Smooth muscle cell of the brain vasculature (primary cell): ENCODE data around the gene SDCCAG8.
A peak's percentile ranks its signal among the peaks of the same experiment; 100 is the strongest.

Source experiments
- DNase-seq: peaks from one replicate; pipeline ENCODE4 v3.0.0-alpha.2; 2012; ENCODE audit warnings: low read depth, low spot score

The SDCCAG8 gene

GRCh38 chr1:243254233-243254926 is 1.5 kb upstream of the SDCCAG8 start:
- DNase-seq, result no peak

DNA sequence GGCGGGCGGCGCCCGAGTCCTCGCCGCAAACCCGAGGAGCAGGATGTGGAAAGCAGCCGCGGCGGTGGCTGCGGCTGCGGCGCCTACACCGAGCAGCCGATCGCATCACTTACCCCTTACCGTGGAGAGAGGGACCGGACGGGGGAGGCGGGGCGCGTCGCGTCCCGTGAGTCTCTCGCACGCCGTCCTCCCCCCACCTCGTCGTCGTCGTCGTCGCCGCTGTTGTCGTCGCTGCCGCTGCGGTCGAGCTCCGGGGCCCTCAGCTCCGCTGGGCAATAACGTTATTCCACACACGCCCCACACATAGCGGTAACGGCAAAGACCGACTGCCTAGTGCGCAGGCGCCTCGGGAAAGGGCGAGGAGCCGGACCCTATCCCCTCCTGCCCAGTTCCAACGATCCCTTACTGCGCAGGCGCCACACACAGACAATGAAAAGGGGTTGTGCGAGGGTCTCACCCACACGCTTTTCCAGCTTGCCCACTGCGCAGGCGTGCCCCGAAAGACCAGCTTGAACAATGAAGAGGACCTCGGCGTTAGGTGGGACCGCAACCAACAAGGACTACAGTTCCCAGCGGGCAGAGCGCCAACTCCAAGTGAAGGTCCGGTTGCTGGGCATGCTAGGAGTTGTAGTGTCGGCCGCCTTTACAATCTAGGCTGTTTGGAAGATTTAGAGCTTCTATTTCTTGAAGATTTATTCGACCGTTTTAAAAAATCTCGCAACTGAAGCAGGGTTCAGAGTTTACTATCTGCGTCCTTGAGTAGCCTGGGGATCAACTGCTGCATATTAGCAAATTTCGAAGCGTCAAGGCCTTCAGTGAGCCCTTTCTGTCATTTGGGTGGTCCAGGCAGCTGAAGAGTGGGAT is 682 bp upstream of the SDCCAG8 start, which contains the start of gene CEP170:
Gene CEP170 (minus strand): TSS at position 355 of the 864 bp plus-strand sequence. CDS start 30,001 bp downstream, outside the sequence.
- DNase-seq, result peak; percentile 98

DNA sequence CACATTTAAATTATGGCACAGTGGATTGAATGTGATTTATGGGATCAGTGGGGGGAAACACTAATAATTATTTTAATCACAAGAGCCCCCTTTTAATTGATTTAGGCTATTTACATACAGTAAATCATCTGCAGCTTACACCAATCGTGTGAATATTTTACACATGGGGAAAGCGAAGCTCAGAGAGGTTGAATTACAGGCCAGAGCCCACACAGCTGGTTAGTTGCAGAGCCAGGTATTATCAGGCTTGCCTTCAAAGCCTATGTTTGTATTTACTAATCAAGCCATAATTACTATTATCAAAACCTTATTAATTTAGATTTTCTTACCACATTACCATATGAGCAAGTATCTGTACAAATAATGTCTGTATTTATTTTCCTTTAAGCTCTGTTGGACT is 749 bp downstream of the SDCCAG8 start:
- DNase-seq, result no peak

DNA sequence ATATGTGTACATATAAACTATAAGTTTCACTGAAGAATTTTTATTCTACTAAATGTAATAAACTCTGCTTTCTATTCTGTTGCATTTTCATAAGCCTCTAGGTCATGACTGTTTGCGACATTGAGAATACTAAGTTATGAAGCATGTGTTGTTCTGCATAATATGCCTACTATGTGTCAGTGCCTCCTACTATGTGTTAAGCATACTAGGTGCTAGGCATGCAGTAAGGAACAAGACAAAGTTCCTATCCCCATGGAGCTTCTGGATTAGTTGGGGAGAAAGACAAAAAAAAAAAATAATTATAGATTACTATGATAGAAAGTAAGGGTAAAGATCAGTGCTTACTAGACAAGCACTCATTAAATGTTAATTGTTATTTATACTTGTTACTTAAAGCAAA is 1.3 kb downstream of the SDCCAG8 start:
- no peak for DNase-seq

DNA sequence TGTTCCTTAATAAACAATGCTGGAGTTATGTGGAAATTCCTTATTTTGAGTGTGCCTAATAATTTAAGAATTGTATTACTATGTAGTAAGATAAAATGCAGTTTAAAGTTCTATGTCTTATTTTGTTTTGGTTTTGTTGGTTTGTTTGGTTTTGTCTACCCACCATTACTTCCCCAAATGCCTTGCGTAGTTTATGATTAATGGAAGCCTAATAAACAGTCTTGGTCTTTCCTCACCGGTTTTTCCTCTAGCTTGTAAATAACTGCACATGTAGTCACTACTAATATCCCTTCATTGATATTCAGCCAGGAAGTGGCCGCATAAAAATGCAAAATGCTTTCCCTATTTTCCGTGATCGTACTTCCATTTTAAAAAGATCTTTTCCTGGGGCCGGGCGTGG is 2.9 kb downstream of the SDCCAG8 start:
- no peak for DNase-seq

DNA sequence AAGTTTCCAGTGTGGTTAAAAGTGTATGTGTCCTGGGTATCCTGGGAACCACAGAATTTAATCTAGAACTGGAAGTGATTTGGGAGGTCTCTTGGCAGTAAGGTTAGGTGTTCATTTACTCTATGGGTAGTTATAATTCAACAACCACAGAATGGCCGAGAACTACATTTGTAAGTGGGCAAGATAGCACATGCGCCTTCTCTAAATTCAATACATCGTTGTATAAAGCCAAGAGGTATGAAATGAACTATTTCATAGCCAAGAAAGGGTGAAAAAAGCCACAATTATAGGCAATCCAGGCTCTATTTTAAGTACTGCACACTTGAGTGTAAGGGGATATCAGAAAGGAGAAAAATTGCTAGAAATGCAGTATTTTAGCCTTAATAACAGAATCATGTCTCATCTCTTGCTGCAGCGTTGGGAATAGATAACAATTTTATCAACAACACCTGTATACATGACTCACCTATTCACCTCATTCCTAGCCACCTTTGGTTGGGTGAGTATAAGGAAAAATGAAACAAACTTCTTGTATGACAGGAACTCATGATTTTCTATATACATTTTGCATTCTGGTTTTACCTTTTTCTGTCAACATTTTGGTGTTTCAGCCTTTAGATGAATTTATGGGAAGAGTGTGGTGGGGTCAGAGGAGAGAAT is 4.5 kb downstream of the SDCCAG8 start:
- DNase-seq, result no peak

DNA sequence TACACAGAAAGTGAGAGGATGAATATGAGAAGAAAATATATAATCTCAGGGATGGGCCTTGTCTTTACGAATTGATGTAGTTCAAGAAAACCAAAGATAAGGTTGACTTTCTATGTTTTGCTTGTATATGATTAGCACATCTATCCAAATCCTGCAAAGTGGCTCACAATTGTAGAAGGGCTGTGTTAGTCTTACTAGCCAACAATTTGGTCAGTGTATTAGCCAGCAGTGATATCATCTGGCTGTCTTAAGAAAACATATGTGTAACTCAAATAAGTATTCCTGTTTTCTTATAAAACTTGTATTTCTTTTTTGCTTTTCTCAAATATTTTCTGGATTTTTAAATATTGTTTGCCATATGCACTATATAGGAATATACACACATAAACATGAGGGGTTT is 5.5 kb downstream of the SDCCAG8 start:
- DNase-seq, result no peak

DNA sequence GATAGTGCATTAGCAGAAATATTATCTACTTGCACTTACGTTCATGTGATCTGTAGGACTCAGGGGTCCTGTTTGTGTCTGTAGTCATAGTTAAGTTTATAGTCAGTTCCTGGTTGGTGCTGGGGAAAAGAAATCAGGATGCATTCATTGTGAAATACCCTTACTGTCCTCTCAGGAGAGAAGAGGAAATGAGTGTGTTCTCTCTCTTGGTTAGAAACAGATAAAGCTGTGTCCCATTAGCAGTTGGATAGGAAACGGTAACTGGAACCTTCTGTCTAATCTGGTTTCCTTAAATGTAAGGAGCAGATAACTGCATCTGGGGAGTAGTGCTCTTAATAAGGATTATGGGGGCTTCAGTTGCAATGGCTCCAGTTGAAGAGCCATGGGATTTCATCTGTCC is 8.9 kb downstream of the SDCCAG8 start:
- DNase-seq, result no peak

DNA sequence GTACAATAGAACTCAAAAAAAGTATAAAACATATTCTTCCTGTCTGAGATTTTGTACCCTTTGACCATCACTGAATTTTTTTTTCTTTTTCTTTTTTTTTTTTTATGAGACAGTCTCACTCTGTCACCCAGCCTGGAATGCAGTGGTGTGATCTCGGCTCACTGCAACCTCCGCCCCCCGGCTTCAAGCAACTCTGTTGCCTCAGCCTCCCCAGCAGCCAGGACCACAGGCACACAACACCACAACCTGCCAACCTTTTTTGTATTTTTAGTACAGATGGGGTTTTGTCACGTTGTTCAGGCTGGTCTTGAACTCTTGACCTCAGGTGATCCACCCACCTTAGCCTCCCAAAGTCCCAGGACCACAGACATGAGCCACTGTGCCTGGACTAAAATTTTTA is 10.4 kb downstream of the SDCCAG8 start:
- DNase-seq, result no peak

- no peak for DNase-seq
Measured at GRCh38 chr1:243267471-243267880, 11.6 kb downstream of the SDCCAG8 start.

DNA sequence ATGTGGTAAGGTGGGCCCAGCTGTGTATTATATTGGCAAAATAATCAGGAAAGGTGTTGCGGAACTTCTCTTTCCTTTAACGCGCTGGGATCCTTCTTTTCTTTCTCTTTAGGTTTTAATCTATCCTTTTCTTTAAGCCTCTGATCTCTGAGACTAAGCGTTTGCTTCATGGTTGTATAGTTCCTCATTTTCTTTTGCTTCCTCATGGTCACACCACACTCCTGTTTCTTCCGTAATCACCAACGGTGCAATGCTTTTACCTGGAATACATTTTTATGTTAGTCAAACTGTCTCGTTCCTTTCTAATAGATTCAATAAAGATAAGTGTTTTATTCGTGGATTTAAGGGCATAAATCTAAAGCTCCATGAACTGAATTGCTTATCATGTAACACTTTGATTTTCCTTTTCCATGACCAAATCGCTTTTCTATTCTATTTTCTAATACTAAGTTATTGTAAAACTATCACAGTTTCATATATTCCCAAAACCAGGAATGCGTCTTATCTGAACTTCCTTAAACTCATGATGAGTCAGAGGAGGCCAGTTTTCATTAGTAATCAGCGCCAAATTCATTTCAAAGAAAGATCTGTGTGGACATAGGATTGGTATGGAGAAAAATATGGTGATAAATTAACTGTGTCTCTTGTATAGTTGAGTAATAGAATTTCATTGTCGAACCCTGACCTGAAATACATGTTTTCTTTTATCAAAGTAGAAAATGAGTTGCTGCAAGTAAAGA is 12.2 kb downstream of the SDCCAG8 start:
- DNase-seq, result no peak

GRCh38 chr1:243268751-243269460 is 13.1 kb downstream of the SDCCAG8 start:
- DNase-seq, result no peak

DNA sequence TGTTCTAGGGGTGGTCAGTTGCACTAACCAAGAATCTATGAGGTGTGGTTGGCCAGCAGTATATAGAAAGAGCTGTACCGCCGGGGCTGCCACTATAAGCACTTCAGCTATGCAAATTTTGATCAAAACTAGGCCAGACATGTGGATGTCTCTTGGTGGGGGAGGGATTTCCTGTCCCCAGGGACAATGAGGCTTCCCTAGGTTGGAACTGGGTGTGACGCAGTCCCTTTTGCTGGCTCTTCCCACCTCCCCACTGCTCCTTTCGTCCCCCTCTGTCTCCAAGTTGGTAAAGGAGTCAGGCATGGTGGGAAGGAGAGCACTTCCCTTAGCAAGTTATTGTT is 13.6 kb downstream of the SDCCAG8 start:
- no peak for DNase-seq

- DNase-seq, result no peak
Measured at GRCh38 chr1:243270097-243270864, 14.4 kb downstream of the SDCCAG8 start.

DNA sequence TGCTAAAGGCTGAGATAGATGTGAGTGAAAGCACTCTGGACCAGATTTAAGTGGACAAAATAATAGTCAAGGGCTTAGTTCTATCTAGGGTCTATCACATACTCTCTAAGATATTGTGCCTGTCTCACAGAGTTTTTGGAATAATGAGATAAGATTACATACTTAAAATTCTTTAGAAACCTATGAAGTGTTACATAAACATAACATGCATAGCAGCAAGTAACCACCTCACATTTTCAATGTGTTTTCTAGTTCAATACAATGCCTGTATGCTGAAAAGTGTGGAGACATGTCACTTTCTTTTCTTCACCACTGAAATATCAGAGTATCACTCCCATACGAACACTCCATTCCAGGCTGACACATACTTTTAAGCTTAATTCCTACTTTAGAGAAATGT is 16.2 kb downstream of the SDCCAG8 start:
- no peak for DNase-seq

- no peak for DNase-seq
Measured at GRCh38 chr1:243272401-243272800, 16.6 kb downstream of the SDCCAG8 start.

- no peak for DNase-seq
Measured at GRCh38 chr1:243273506-243273905, 17.7 kb downstream of the SDCCAG8 start.

- no peak for DNase-seq
Measured at GRCh38 chr1:243273945-243274344, 18.1 kb downstream of the SDCCAG8 start.

DNA sequence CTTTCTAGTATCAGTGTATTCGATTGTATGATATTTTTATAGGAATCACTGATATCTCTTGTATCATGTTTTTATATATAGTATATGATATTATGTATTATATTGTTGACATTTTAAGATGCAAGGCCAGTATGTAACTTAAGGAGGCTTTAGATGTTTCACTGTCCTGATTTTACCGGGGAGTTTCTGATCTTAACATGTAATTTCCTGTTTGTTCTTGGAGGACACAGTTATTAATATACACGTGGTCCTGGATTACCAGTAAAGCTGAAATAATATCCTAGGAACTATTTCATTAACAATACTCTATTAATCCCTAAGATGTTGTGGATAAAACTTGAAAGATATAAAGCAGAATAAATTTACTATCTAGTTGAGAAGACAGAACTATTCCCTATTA is 19.5 kb downstream of the SDCCAG8 start:
- DNase-seq, result no peak

DNA sequence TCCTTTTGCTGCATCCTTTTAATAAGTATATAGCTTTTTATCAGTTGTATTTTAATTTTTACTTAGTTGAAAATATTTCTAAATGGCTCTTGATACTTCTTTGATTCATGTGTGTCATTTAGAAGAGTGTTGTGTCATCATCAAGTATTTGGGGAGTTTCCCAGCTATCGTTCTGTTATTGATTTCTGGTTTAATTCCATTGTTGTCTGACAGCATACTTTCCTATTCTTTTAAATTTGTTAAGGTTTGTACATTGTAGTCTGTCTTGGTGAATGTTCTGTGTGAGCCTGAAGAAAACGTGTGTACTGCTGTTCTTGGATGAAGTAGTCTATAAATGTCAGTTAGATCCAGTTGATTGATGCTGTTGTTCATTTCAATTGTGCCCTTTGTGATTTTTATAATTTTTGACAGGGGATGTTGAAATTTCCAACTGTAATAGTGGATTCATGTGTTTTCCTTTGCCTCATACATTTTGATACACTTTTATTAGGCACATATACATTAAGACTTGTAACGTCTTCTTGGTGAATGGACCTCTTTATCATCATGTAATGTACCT is 24.8 kb downstream of the SDCCAG8 start:
- no peak for DNase-seq
